ENCODE data around the gene BICRA.

GRCh38 chr19:47698631-47699359, 89.9 kb downstream of the BICRA start:
- TF ChIP-seq CTCF (IDR thresholded peaks at IDR 0.05): no peak
- no peak for TF ChIP-seq POLR2AphosphoS5 (IDR thresholded peaks at IDR 0.05)
